ENCODE data around the gene SPEF1.

- TF ChIP-seq YY1 (IDR thresholded peaks at IDR 0.05; ENCODE audit: insufficient read depth, insufficient read length) (no peak), SUZ12 (IDR thresholded peaks at IDR 0.05; ENCODE audit: extremely low read depth, insufficient read depth, insufficient read length) (no peak), ZNF274 (IDR thresholded peaks at IDR 0.05; ENCODE audit: low read depth, low read length) (no peak)
Measured at GRCh38 chr20:3744806-3745685, 36.2 kb downstream of the SPEF1 start.

All from NT2/D1 (cell line).